GM18526 (cell line): ENCODE results near the gene CFAP46.

Experiments
- POLR2A ChIP-seq: IDR thresholded peaks from 3 replicates; pipeline ENCODE4 v1.6.1; 2011; ENCODE audit not compliant: insufficient read length; ENCODE audit errors: extremely low read depth

The CFAP46 gene

GRCh38 chr10:132781556-132781955 is 160.8 kb downstream of the CFAP46 start:
- TF ChIP-seq POLR2A, result no peak

- no peak for TF ChIP-seq POLR2A
Observed at GRCh38 chr10:132780356-132780755, 162.0 kb downstream of the CFAP46 start.

- no peak for TF ChIP-seq POLR2A
Observed at GRCh38 chr10:132779549-132780294, 162.6 kb downstream of the CFAP46 start.

- no peak for TF ChIP-seq POLR2A
Observed at GRCh38 chr10:132777441-132777840, 164.9 kb downstream of the CFAP46 start.

GRCh38 chr10:132776821-132777220 is 165.5 kb downstream of the CFAP46 start:
- no peak for TF ChIP-seq POLR2A

GRCh38 chr10:132776186-132776585 is 166.2 kb downstream of the CFAP46 start:
- TF ChIP-seq POLR2A, result no peak

- TF ChIP-seq POLR2A, result no peak
Observed at GRCh38 chr10:132774902-132775863, 167.2 kb downstream of the CFAP46 start.

- TF ChIP-seq POLR2A, result no peak
Observed at GRCh38 chr10:132774181-132774901, 168.0 kb downstream of the CFAP46 start.

- TF ChIP-seq POLR2A, result no peak
Observed at GRCh38 chr10:132770061-132771021, 172.0 kb downstream of the CFAP46 start.

GRCh38 chr10:132768346-132769248 is 173.8 kb downstream of the CFAP46 start:
- no peak for TF ChIP-seq POLR2A

- no peak for TF ChIP-seq POLR2A
Observed at GRCh38 chr10:132766291-132766690, 176.1 kb downstream of the CFAP46 start.

GRCh38 chr10:132765435-132765834 is 176.9 kb downstream of the CFAP46 start:
- TF ChIP-seq POLR2A, result no peak

- TF ChIP-seq POLR2A, result no peak
Observed at GRCh38 chr10:132764108-132764507, 178.3 kb downstream of the CFAP46 start.

- no peak for TF ChIP-seq POLR2A
Observed at GRCh38 chr10:132763545-132763944, 178.8 kb downstream of the CFAP46 start.

- TF ChIP-seq POLR2A, result no peak
Observed at GRCh38 chr10:132762267-132762666, 180.1 kb downstream of the CFAP46 start.
